ENCODE data around the gene MAP3K20.

MAP3K20 gene

GRCh38 chr2:173043897-173044519, 31.6 kb upstream of the MAP3K20 start:
- Mint-ChIP-seq H3K9me3 (no peaks in the 10 kb centered on the region), H3K4me1 (peaks cover 7% of the 10 kb centered on the region), H3K4me3 (no peak overlapping the region), H3K36me3 (ENCODE audit: low read depth) (no peaks in the 10 kb centered on the region), H3K27ac (no peak overlapping the region), H3K27me3 (peaks cover 2% of the 10 kb centered on the region)
- no peak for DNase-seq
- no peak for ATAC-seq

- no peak for ATAC-seq
Observed at GRCh38 chr2:173044686-173045085, 31.0 kb upstream of the MAP3K20 start.

GRCh38 chr2:173045181-173045580, 30.5 kb upstream of the MAP3K20 start:
- peaks cover 16% of the 10 kb centered on the region for H3K4me1 Mint-ChIP-seq
- no peaks in the 10 kb centered on the region for H3K9me3 Mint-ChIP-seq
- H3K4me3 Mint-ChIP-seq: no peak overlapping the region
- H3K27ac Mint-ChIP-seq: no peak overlapping the region
- no peaks in the 10 kb centered on the region for H3K36me3 Mint-ChIP-seq (ENCODE audit: low read depth)
- ATAC-seq: no peak
- peaks cover 2% of the 10 kb centered on the region for H3K27me3 Mint-ChIP-seq
- DNase-seq: no peak

More at GRCh38 chr2:173044686-173045085, 31.0 kb upstream of the MAP3K20 start:
- H3K4me3 Mint-ChIP-seq: no peak overlapping the region
- peaks cover 14% of the 10 kb centered on the region for H3K4me1 Mint-ChIP-seq
- H3K27ac Mint-ChIP-seq: no peak overlapping the region
- no peaks in the 10 kb centered on the region for H3K9me3 Mint-ChIP-seq
- peaks cover 2% of the 10 kb centered on the region for H3K27me3 Mint-ChIP-seq
- no peaks in the 10 kb centered on the region for H3K36me3 Mint-ChIP-seq (ENCODE audit: low read depth)
- DNase-seq: no peak

GRCh38 chr2:173048522-173048896, 27.1 kb upstream of the MAP3K20 start:
- no peak for DNase-seq
- H3K27ac Mint-ChIP-seq: no peak overlapping the region
- H3K9me3 Mint-ChIP-seq: no peaks in the 10 kb centered on the region
- H3K27me3 Mint-ChIP-seq: peaks cover 6% of the 10 kb centered on the region
- no peak for ATAC-seq
- no peaks in the 10 kb centered on the region for H3K36me3 Mint-ChIP-seq (ENCODE audit: low read depth)
- no peak overlapping the region for H3K4me3 Mint-ChIP-seq
- H3K4me1 Mint-ChIP-seq: peaks cover 16% of the 10 kb centered on the region

GRCh38 chr2:173048897-173049661, 26.6 kb upstream of the MAP3K20 start:
- ATAC-seq (peak; percentile 95), DNase-seq (peak; percentile 21)
- peaks cover 16% of the 10 kb centered on the region for H3K4me1 Mint-ChIP-seq
- peak overlapping the region; percentile 57 for H3K27ac Mint-ChIP-seq
- H3K9me3 Mint-ChIP-seq: no peaks in the 10 kb centered on the region
- H3K27me3 Mint-ChIP-seq: peaks cover 7% of the 10 kb centered on the region
- no peak overlapping the region for H3K4me3 Mint-ChIP-seq
- H3K36me3 Mint-ChIP-seq (ENCODE audit: low read depth): no peaks in the 10 kb centered on the region

- no peak overlapping the region for H3K4me3 Mint-ChIP-seq
- no peaks in the 10 kb centered on the region for H3K9me3 Mint-ChIP-seq
- DNase-seq (no peak), ATAC-seq (no peak)
- no peaks in the 10 kb centered on the region for H3K36me3 Mint-ChIP-seq (ENCODE audit: low read depth)
- H3K4me1 Mint-ChIP-seq: peaks cover 16% of the 10 kb centered on the region
- peaks cover 12% of the 10 kb centered on the region for H3K27me3 Mint-ChIP-seq
- H3K27ac Mint-ChIP-seq: no peak overlapping the region
Observed at GRCh38 chr2:173049831-173050230, 25.8 kb upstream of the MAP3K20 start.

- no peak overlapping the region for H3K4me3 Mint-ChIP-seq
- H3K36me3 Mint-ChIP-seq (ENCODE audit: low read depth): no peaks in the 10 kb centered on the region
- peaks cover 12% of the 10 kb centered on the region for H3K27me3 Mint-ChIP-seq
- DNase-seq (no peak), ATAC-seq (no peak)
- H3K9me3 Mint-ChIP-seq: no peaks in the 10 kb centered on the region
- no peak overlapping the region for H3K27ac Mint-ChIP-seq
- H3K4me1 Mint-ChIP-seq: peaks cover 16% of the 10 kb centered on the region
Observed at GRCh38 chr2:173050684-173051083, 25.0 kb upstream of the MAP3K20 start.

GRCh38 chr2:173051463-173052215, 24.0 kb upstream of the MAP3K20 start:
- no peaks in the 10 kb centered on the region for H3K36me3 Mint-ChIP-seq (ENCODE audit: low read depth)
- no peak overlapping the region for H3K4me3 Mint-ChIP-seq
- no peak for DNase-seq
- peaks cover 12% of the 10 kb centered on the region for H3K27me3 Mint-ChIP-seq
- no peak overlapping the region for H3K27ac Mint-ChIP-seq
- H3K9me3 Mint-ChIP-seq: no peaks in the 10 kb centered on the region
- no peak for ATAC-seq
- peaks cover 16% of the 10 kb centered on the region for H3K4me1 Mint-ChIP-seq

- DNase-seq: no peak
- ATAC-seq: no peak
- no peak overlapping the region for H3K4me3 Mint-ChIP-seq
- peaks cover 16% of the 10 kb centered on the region for H3K4me1 Mint-ChIP-seq
- no peaks in the 10 kb centered on the region for H3K9me3 Mint-ChIP-seq
- no peaks in the 10 kb centered on the region for H3K36me3 Mint-ChIP-seq (ENCODE audit: low read depth)
- H3K27me3 Mint-ChIP-seq: peaks cover 13% of the 10 kb centered on the region
- H3K27ac Mint-ChIP-seq: no peak overlapping the region
Observed at GRCh38 chr2:173053043-173053699, 22.5 kb upstream of the MAP3K20 start.

GRCh38 chr2:173054466-173054865, 21.2 kb upstream of the MAP3K20 start:
- no peak overlapping the region for H3K4me3 Mint-ChIP-seq
- ATAC-seq (no peak), DNase-seq (no peak)
- peaks cover 4% of the 10 kb centered on the region for H3K4me1 Mint-ChIP-seq
- H3K9me3 Mint-ChIP-seq: no peaks in the 10 kb centered on the region
- no peaks in the 10 kb centered on the region for H3K36me3 Mint-ChIP-seq (ENCODE audit: low read depth)
- no peak overlapping the region for H3K27ac Mint-ChIP-seq
- H3K27me3 Mint-ChIP-seq: peaks cover 15% of the 10 kb centered on the region

GRCh38 chr2:173056705-173057364, 18.8 kb upstream of the MAP3K20 start:
- no peaks in the 10 kb centered on the region for H3K4me1 Mint-ChIP-seq
- ATAC-seq: no peak
- no peaks in the 10 kb centered on the region for H3K36me3 Mint-ChIP-seq (ENCODE audit: low read depth)
- H3K27ac Mint-ChIP-seq: no peak overlapping the region
- H3K4me3 Mint-ChIP-seq: no peak overlapping the region
- H3K27me3 Mint-ChIP-seq: peaks cover 19% of the 10 kb centered on the region
- DNase-seq: no peak
- H3K9me3 Mint-ChIP-seq: no peaks in the 10 kb centered on the region

GRCh38 chr2:173058097-173058496, 17.5 kb upstream of the MAP3K20 start:
- ATAC-seq: no peak
- Mint-ChIP-seq H3K27me3 (peaks cover 22% of the 10 kb centered on the region), H3K4me1 (no peaks in the 10 kb centered on the region), H3K4me3 (no peak overlapping the region), H3K27ac (no peak overlapping the region), H3K9me3 (no peaks in the 10 kb centered on the region), H3K36me3 (ENCODE audit: low read depth) (no peaks in the 10 kb centered on the region)
- no peak for DNase-seq

GRCh38 chr2:173058673-173059072, 17.0 kb upstream of the MAP3K20 start:
- Mint-ChIP-seq H3K27me3 (peaks cover 20% of the 10 kb centered on the region), H3K36me3 (ENCODE audit: low read depth) (no peaks in the 10 kb centered on the region), H3K4me1 (no peaks in the 10 kb centered on the region), H3K27ac (no peak overlapping the region), H3K9me3 (no peaks in the 10 kb centered on the region), H3K4me3 (no peak overlapping the region)
- ATAC-seq (no peak), DNase-seq (no peak)

- Mint-ChIP-seq H3K9me3 (no peaks in the 10 kb centered on the region), H3K4me3 (no peak overlapping the region), H3K4me1 (no peaks in the 10 kb centered on the region), H3K27ac (no peak overlapping the region), H3K27me3 (peaks cover 17% of the 10 kb centered on the region), H3K36me3 (ENCODE audit: low read depth) (no peaks in the 10 kb centered on the region)
- DNase-seq: no peak
- ATAC-seq: no peak
Observed at GRCh38 chr2:173059292-173059691, 16.4 kb upstream of the MAP3K20 start.
